ENCODE results near the gene LRMDA. TPM values are rescaled to one million over a fixed set of nuclear protein-coding genes. Genes with fewer than 3 reads are reported as not detected.

LRMDA gene
- total RNA-seq, 2 experiments from 2014 or later: not detected

DNA sequence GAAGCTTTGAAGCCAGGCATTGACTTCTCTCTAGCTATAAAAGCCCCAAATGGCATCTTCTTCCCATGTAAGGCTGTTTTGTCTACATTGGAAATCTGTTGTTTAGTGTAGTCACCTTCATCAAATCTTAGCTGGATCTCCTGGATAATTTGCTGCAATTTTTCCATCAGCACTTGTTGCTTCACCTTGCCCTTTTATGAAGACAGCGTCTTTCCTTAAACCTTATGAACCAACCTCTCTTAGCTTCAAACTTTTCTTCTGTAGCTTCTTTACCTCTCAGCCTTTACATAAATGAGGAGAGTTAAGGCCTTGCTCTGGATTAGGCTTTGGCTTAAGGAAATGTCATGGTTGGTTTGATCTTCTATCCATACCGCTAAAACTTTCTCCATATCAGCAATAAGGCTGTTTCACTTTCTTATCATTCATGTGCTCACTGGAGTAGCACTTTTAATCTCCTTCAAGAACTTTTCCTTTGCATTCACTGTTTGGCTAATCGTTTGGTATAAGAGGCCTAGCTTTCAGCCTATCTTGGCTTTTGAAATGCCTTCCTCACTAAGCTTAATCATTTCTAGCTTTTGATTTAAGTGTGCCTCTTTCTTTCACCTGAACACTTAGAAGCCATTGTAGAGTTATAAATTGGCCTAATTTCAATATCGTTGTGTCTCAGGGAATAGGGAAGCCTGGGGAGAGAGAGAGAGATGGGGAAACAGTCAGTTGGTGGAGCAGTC lies 803.2 kb downstream of the LRMDA start:
- Histone ChIP-seq H3K4me1 (ENCODE audit: insufficient read depth, low read length, poor library complexity, severe bottlenecking) (no peaks in the 10 kb centered on the region), H3K36me3 (ENCODE audit: insufficient read depth, low read length) (no peaks in the 10 kb centered on the region), H3K9me2 (ENCODE audit: insufficient read depth, low read length) (no peaks in the 10 kb centered on the region), H3K79me2 (ENCODE audit: insufficient read depth, low read depth, low read length) (no peaks in the 10 kb centered on the region), H3K27ac (ENCODE audit: low read depth, low read length, poor library complexity, severe bottlenecking) (no peak overlapping the region), H3K4me3 (ENCODE audit: low read depth, low read length, poor library complexity, severe bottlenecking) (no peak overlapping the region), H3K9me3 (ENCODE audit: low read length) (no peaks in the 10 kb centered on the region), H4K20me1 (ENCODE audit: insufficient read depth, low read length) (no peaks in the 10 kb centered on the region), H3K4me2 (ENCODE audit: low read length) (no peak overlapping the region), H2AFZ (ENCODE audit: low read length) (no peak overlapping the region)
- POLR2A ChIA-PET: no interaction called here
- DNase-seq (ENCODE audit: low spot score): no peak
- no peak for TF ChIP-seq EZH2phosphoT487 (IDR thresholded peaks at IDR 0.05; ENCODE audit: borderline replicate concordance, low read depth, low read length)
- TF ChIP-seq, protein P1, sequence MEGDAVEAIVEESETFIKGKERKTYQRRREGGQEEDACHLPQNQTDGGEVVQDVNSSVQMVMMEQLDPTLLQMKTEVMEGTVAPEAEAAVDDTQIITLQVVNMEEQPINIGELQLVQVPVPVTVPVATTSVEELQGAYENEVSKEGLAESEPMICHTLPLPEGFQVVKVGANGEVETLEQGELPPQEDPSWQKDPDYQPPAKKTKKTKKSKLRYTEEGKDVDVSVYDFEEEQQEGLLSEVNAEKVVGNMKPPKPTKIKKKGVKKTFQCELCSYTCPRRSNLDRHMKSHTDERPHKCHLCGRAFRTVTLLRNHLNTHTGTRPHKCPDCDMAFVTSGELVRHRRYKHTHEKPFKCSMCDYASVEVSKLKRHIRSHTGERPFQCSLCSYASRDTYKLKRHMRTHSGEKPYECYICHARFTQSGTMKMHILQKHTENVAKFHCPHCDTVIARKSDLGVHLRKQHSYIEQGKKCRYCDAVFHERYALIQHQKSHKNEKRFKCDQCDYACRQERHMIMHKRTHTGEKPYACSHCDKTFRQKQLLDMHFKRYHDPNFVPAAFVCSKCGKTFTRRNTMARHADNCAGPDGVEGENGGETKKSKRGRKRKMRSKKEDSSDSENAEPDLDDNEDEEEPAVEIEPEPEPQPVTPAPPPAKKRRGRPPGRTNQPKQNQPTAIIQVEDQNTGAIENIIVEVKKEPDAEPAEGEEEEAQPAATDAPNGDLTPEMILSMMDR (conservative IDR thresholded peaks at IDR 0.05; ENCODE audit: low read length): no peak
- intact Hi-C loops (cut with micrococcal nuclease; ENCODE audit: unreplicated experiment): no loop called here
- no TSS peak for BruUV-seq (replicated peaks)
- CTCF ChIA-PET (ENCODE audit: unreplicated experiment): no interaction called here

DNA sequence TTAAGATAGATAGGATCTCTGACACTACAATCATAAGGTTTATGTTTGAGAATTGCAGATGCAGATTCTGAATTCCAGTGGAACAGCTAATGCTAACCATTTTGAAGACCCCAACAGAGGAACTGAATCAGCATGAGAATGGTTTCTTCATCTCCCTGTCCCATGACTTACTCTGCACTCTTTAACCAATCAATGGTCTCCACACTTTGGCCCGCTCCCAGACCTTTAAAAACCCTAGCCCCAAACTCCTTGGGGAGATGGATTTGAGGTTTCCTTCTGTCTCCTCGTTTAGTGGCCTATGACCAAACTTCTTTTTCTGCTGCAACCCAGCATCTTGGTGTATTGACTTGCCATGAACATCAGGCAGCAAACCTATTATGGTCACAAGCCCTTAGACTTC lies 804.9 kb downstream of the LRMDA start:
- TF ChIP-seq, protein P1 (conservative IDR thresholded peaks at IDR 0.05; ENCODE audit: low read length): no peak
- TF ChIP-seq EZH2phosphoT487 (IDR thresholded peaks at IDR 0.05; ENCODE audit: borderline replicate concordance, low read depth, low read length): no peak
- CTCF ChIA-PET (ENCODE audit: unreplicated experiment): no interaction called here
- DNase-seq (ENCODE audit: low spot score): no peak
- Histone ChIP-seq H3K4me3 (ENCODE audit: low read depth, low read length, poor library complexity, severe bottlenecking) (no peak overlapping the region), H3K4me2 (ENCODE audit: low read length) (no peak overlapping the region), H4K20me1 (ENCODE audit: insufficient read depth, low read length) (no peaks in the 10 kb centered on the region), H3K79me2 (ENCODE audit: insufficient read depth, low read depth, low read length) (no peaks in the 10 kb centered on the region), H3K27ac (ENCODE audit: low read depth, low read length, poor library complexity, severe bottlenecking) (no peak overlapping the region), H3K9me2 (ENCODE audit: insufficient read depth, low read length) (no peaks in the 10 kb centered on the region), H2AFZ (ENCODE audit: low read length) (no peak overlapping the region), H3K9me3 (ENCODE audit: low read length) (no peaks in the 10 kb centered on the region), H3K4me1 (ENCODE audit: insufficient read depth, low read length, poor library complexity, severe bottlenecking) (no peaks in the 10 kb centered on the region), H3K36me3 (ENCODE audit: insufficient read depth, low read length) (no peaks in the 10 kb centered on the region)
- POLR2A ChIA-PET: no interaction called here
- intact Hi-C loops (cut with micrococcal nuclease; ENCODE audit: unreplicated experiment): no loop called here
- BruUV-seq (replicated peaks): no TSS peak

DNA sequence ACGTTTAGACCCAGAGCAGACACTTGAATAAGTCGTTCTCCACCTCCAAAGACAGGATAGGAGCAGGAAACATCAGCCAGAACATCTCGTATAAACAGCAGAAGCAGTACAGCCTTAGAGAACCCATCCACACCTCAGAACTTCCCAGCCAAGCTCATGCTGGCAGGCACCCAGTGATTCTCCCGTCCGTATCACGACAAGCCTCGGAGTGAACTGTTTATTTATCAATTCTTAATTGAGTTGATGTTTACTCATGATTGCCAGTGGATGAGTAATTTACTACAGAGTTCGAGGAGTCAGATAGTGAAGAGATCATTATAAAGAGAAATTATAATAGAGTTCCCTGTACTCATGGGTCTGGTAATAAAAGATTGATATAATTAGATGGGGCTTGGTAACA lies 811.5 kb downstream of the LRMDA start:
- Histone ChIP-seq H3K4me1 (ENCODE audit: insufficient read depth, low read length, poor library complexity, severe bottlenecking) (no peaks in the 10 kb centered on the region), H3K4me3 (ENCODE audit: low read depth, low read length, poor library complexity, severe bottlenecking) (no peak overlapping the region), H3K4me2 (ENCODE audit: low read length) (no peak overlapping the region), H4K20me1 (ENCODE audit: insufficient read depth, low read length) (no peaks in the 10 kb centered on the region), H2AFZ (ENCODE audit: low read length) (no peak overlapping the region), H3K36me3 (ENCODE audit: insufficient read depth, low read length) (no peaks in the 10 kb centered on the region), H3K9me2 (ENCODE audit: insufficient read depth, low read length) (no peaks in the 10 kb centered on the region), H3K27ac (ENCODE audit: low read depth, low read length, poor library complexity, severe bottlenecking) (no peak overlapping the region), H3K79me2 (ENCODE audit: insufficient read depth, low read depth, low read length) (no peaks in the 10 kb centered on the region), H3K9me3 (ENCODE audit: low read length) (no peaks in the 10 kb centered on the region)
- no peak for DNase-seq (ENCODE audit: low spot score)
- TF ChIP-seq, protein P1 (conservative IDR thresholded peaks at IDR 0.05; ENCODE audit: low read length): no peak
- TF ChIP-seq EZH2phosphoT487 (IDR thresholded peaks at IDR 0.05; ENCODE audit: borderline replicate concordance, low read depth, low read length): no peak
- intact Hi-C loops (cut with micrococcal nuclease; ENCODE audit: unreplicated experiment): no loop called here
- ChIA-PET POLR2A (no interaction called here), CTCF (ENCODE audit: unreplicated experiment) (no interaction called here)
- no TSS peak for BruUV-seq (replicated peaks)

Measured in OCI-LY7 (cell line).